ENCODE measurements around the gene LHCGR.

GRCh38 chr2:48755473-48755872, at the start of gene LHCGR:
- no peak for TF ChIP-seq CTCF (IDR thresholded peaks at IDR 0.05 in 8 of 11, conservative IDR thresholded peaks at IDR 0.05 in 3 of 11)
- TF ChIP-seq POLR2A (IDR thresholded peaks at IDR 0.05): no peak
- no peak for TF ChIP-seq POLR2AphosphoS5 (IDR thresholded peaks at IDR 0.05)

Data from spleen (tissue), 7 donors.